GM18868 (cell line): Measurements from ENCODE around the gene CDK5.

Experiments
- ATAC-seq: cut with Tn5 transposase; IDR thresholded peaks from one replicate; pipeline ENCODE4 v1.9.1; 2021; ENCODE audit warnings: mild to moderate bottlenecking, moderate library complexity; ENCODE audit not compliant: unreplicated experiment

The CDK5 gene

DNA sequence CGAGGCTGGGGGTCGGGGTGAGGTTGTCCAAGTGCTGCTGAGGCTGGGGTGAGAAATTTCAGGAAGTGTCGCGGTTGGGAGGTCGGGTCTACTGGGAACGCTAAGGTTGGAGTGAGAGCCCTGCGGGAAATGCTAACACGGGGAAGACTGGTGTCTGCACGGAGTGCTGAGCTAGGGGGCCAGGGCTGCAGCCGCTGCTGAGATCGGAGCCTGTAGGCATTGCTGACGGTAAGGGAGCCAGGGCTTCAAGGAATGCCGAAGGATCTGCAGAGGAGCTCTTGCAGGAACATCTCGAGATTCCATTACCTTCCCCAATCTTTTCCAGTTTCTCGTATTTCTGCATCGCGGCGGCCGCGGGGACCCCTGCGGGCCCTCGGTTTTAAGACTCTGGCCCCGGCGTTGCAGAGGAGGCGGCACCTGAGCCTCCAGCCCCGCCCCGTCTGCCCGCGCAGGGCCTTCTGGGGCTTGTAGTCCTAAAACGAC, at the start of gene CDK5:
CDK5 (minus strand) TSS at position 392 of the 483 bp plus-strand sequence; CDS start at position 343, 49 bp downstream.
- peak; percentile 15 for ATAC-seq

DNA sequence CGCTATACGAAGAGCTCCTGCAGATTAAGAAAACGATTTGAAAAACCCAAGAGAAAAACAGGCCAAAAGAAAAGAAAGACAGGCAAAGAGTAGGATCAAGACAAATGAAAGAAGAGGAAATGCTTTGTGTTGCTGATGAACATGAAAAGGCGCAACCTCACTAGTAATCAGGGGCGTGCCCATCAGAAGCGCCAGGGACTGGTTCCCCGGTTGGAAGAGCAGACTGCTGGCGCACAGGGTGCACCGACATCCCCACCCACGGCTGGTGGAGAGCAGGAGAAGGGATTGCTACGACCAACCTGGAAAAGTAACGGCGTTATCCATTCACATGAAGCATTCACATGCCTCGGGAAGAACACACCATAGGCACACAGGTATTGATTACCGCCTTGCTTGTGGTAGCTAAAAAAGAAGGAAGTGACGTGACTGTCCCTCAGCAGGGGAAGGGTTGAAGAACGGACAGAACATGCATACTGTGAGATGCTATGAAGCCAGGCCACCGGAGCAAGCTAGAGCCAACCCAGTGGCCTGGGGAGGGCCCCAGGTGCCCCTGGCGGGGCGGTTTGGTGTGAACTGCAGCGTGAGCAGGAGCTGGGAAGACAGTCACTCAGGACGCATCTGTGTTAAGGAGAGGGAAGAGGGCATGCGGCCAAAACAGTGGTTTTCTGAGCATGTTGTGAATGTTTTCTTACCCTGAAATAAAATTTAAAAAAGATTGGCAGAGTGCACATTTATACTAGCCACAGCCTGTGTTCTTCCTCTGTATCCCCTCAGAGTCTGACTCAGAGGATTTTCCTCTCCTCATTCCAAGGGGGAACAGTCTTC, 46.9 kb upstream of the CDK5 start:
- ATAC-seq = no peak

DNA sequence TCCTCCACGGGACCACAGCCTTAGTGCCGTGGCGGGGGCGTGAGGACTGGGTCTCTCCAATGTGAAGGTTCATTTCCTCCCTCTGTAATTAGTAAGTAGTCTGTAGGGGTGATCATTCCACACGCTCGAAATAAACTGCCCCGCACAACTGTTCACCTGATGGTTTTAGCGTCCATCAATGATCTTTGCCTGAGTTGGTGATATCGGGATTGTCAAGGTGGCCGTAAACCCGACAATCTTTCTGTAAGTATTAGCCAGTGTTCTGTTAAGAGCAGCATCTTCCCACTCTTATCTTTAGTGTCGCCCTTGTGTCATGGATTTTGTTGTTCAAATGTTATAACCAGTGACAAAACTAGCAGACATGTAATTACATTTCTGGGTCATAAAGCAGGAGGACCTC, 46.3 kb upstream of the CDK5 start:
- no peak for ATAC-seq

DNA sequence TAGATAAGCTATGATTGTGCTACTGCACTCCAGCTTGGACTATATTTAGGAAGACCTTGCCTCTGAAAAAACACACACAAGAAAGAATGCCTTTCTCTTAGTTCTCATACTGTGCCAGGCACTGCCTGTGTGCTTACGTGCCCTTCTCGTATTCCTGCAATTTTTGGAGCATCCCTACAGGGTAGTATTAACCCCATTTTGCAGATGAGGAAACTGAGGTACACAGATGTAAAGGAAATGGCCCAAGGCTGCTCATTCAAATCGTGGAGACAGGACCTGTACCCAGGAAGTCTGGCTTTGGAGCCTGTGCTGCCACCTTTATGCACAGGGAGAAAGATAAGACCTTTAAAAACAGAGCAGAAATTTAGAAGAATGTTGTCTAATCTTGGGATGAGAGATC, 45.3 kb upstream of the CDK5 start:
- ATAC-seq = no peak

GRCh38 chr7:151101621-151102396, 44.1 kb upstream of the CDK5 start:
- no peak for ATAC-seq

DNA sequence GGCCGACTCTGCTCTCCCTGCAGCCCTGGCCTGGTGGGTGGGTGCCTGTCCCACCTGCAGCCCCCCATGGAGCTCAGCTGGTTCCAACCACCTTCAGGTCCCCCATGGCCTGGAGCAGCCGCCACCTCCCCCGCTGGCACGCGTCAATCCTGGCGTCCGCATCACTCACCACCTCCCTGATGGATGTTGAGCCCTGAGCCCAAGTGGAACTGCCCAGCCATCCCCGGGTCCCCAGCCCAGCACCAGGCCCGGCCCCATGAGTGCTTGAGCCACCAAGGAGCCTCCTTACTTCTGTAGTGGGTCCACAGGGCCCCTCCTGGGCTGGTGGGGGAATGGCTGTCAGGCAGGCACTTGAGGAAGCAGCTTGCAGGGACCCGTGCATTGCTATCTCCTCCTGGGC, 43.2 kb upstream of the CDK5 start:
- ATAC-seq = no peak

GRCh38 chr7:151099486-151100211, 42.0 kb upstream of the CDK5 start:
- ATAC-seq = no peak

DNA sequence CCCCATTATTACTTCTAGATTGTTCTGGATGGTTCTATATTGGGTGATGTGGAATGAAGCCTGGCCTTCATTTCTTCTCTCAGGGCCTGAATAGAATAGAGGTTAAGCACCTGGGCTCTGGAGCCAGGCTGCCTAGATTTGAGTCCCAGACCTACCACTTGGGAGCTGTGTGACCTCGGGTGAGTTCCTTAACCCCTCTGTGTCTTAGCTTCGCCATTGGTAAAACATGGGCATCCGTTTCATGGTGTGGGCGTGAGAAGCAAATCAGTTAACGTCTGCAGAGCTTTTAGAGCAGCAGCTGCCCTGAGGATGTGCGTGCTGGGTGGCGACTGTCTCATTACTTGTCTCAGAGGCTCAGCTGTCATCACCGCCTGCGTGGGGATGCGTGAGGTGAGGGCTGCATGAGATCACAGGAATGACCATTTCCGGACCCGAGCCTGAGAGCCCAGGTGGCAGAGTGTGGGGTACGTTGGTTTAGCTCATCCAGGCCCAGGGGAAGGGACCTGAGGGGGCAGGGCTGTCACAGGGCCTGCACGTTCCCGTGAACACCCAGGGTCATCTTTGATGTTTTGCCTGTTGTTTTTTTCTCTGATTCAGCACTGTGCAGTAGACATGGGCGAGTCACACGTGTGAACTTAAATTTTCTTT, 38.3 kb upstream of the CDK5 start:
- no peak for ATAC-seq

DNA sequence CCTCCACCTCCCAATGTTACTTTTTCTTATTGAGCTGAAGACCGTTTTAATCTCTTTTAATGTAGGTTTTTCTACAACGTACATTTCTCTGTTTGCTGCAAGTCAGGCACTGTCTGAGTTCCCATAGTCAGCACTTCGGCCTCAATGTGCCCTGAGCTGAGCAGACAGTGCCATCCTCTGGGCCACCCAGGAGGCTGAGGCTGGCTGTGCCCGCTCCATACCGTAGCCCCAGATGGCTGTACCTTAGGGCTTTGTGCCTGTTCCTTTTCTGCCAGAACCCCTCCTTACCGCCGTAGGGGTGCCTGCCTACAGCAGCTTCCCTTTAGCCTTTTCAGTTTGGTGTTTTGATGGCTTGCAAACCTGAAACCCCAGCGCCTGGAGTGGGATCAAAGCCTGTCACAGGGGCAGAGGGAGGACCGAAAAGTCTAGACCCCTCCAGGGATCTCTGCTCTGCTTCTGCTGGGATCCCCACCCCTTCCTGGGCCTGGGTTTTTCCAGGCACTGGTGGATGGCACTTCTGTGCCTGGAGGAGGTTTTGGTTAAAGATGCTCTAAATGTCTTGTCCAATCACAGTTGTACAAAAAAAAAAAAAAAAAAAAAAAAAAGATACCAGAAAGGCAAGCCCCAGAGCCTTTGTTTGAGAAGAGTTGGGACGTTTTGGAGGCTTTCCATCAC, 37.6 kb upstream of the CDK5 start:
- no peak for ATAC-seq

DNA sequence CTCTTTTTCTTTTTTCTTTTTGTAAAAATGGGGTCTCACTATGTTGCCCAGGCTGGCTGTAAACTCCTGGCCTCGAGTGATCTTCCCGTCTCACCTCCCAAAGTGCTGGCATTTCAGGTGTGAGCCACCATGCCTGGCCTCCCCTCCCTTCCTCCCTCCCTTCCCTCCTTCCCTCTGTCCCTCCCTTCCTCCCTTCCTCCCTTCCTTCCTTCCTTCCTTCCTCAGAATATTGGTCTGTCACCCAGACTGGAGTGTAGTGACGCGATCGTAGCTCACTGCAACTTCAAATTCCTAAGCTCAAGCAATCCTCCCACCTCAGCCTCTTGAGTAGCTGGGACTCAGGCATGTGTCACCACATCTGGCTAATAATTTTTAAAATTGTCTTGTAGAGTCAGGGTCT, 37.0 kb upstream of the CDK5 start:
- no peak for ATAC-seq

DNA sequence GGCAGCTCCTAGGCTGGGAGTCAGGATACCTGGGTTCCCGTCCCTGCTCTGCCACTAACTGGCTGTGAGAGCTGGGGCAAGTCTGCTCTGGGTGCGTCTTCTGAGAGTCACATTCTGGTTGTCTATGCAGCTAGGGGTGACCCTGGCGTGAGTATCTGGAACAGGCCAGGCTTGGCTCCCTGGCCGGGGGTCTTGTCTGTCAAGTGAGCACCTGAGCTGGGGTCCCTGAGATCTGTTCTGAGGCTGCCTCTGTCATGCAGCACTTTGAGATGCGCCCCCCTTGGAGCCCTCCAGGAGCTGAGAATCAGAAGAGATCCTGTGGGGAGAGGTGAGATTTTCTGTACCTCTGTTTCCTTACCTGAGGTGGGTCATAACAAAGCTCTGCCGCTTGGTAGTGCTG, 36.1 kb upstream of the CDK5 start:
- no peak for ATAC-seq

GRCh38 chr7:151091988-151092387, 34.3 kb upstream of the CDK5 start:
- ATAC-seq = no peak

GRCh38 chr7:151091431-151091830, 33.7 kb upstream of the CDK5 start:
- ATAC-seq = no peak

GRCh38 chr7:151091003-151091402, 33.3 kb upstream of the CDK5 start:
- no peak for ATAC-seq

GRCh38 chr7:151089893-151090730, 32.4 kb upstream of the CDK5 start:
- no peak for ATAC-seq

GRCh38 chr7:151088856-151089699, 31.4 kb upstream of the CDK5 start:
- no peak for ATAC-seq

GRCh38 chr7:151088019-151088855, 30.5 kb upstream of the CDK5 start:
- ATAC-seq = no peak
